ENCODE results near the gene ADO. TPM values are rescaled to one million over a fixed set of nuclear protein-coding genes. Genes with fewer than 3 reads are reported as not detected.

Gene ADO
- total and polyA plus RNA-seq, 2 of the 13 experiments (the other 11 are each of a cell fraction or from before 2014, with no cell fraction given) = 8.9 to 15.9 TPM

DNA sequence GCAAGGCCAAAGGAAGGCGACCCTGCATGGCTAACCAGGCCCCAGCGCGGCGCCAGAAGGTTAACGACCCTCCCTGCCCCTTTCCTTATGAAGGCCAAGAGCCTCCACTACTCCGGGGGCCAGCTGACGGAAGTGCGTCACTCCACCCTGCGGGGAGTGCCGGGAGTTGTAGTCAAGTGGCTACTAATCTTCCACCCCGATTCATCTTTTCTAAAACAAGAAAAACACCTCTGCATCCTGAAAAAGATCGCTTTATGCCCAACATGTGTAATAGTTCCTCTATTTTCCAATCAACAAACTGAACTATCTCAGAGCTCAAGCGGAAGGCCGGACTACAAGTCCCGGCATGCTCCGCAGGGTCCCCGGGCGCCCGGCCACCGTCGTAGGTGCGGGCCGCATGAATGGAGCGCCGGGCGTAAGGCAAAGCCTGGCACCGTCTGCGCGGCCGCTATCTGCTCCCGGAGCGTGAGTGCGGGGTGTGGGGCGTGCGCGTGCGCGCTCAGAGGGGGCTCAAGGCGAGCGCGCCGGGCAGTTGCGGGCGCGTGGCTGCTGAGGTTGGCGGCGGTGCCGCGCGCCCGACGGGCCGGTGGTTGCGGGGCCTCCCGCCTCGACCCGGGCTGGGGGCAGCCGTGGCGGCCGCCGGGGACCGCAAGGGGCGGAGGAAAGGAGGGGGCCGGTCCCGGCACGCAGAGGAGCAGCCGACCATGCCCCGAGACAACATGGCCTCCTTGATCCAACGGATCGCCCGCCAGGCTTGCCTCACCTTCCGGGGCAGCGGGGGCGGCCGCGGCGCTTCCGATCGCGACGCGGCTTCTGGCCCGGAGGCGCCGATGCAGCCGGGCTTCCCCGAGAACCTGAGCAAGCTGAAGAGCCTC is at the start of gene ADO (continued):
- TF ChIP-seq, protein P1, sequence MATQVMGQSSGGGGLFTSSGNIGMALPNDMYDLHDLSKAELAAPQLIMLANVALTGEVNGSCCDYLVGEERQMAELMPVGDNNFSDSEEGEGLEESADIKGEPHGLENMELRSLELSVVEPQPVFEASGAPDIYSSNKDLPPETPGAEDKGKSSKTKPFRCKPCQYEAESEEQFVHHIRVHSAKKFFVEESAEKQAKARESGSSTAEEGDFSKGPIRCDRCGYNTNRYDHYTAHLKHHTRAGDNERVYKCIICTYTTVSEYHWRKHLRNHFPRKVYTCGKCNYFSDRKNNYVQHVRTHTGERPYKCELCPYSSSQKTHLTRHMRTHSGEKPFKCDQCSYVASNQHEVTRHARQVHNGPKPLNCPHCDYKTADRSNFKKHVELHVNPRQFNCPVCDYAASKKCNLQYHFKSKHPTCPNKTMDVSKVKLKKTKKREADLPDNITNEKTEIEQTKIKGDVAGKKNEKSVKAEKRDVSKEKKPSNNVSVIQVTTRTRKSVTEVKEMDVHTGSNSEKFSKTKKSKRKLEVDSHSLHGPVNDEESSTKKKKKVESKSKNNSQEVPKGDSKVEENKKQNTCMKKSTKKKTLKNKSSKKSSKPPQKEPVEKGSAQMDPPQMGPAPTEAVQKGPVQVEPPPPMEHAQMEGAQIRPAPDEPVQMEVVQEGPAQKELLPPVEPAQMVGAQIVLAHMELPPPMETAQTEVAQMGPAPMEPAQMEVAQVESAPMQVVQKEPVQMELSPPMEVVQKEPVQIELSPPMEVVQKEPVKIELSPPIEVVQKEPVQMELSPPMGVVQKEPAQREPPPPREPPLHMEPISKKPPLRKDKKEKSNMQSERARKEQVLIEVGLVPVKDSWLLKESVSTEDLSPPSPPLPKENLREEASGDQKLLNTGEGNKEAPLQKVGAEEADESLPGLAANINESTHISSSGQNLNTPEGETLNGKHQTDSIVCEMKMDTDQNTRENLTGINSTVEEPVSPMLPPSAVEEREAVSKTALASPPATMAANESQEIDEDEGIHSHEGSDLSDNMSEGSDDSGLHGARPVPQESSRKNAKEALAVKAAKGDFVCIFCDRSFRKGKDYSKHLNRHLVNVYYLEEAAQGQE (IDR thresholded peaks at IDR 0.05; ENCODE audit: borderline replicate concordance in 1 of 2, low read depth in 1 of 2, low read length in 2 of 2) = peak in 1 of 2 experiments; percentile 10; a peak in 1 of 4 replicates
- TF ChIP-seq MED8 (CRISPR knock-in tag; IDR thresholded peaks at IDR 0.05; ENCODE audit: insufficient replicate concordance) (no peak), MTA1 (CRISPR knock-in tag; IDR thresholded peaks at IDR 0.05; ENCODE audit: borderline replicate concordance) (0 out of 2 replicates have a peak, but pooled peaks have one; percentile 1)
- TF ChIP-seq, protein P2, sequence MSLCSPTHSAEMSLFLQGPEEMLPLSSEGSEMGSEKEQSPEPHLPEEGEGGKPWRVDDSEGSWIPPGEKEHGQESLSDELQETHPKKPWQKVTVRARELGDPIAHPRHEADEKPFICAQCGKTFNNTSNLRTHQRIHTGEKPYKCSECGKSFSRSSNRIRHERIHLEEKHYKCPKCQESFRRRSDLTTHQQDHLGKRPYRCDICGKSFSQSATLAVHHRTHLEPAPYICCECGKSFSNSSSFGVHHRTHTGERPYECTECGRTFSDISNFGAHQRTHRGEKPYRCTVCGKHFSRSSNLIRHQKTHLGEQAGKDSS (CRISPR knock-in tag; IDR thresholded peaks at IDR 0.05; ENCODE audit: borderline replicate concordance, low read depth) = peak; percentile 11; the same call in 1 of the 2 replicates
- TF ChIP-seq, protein P3, sequence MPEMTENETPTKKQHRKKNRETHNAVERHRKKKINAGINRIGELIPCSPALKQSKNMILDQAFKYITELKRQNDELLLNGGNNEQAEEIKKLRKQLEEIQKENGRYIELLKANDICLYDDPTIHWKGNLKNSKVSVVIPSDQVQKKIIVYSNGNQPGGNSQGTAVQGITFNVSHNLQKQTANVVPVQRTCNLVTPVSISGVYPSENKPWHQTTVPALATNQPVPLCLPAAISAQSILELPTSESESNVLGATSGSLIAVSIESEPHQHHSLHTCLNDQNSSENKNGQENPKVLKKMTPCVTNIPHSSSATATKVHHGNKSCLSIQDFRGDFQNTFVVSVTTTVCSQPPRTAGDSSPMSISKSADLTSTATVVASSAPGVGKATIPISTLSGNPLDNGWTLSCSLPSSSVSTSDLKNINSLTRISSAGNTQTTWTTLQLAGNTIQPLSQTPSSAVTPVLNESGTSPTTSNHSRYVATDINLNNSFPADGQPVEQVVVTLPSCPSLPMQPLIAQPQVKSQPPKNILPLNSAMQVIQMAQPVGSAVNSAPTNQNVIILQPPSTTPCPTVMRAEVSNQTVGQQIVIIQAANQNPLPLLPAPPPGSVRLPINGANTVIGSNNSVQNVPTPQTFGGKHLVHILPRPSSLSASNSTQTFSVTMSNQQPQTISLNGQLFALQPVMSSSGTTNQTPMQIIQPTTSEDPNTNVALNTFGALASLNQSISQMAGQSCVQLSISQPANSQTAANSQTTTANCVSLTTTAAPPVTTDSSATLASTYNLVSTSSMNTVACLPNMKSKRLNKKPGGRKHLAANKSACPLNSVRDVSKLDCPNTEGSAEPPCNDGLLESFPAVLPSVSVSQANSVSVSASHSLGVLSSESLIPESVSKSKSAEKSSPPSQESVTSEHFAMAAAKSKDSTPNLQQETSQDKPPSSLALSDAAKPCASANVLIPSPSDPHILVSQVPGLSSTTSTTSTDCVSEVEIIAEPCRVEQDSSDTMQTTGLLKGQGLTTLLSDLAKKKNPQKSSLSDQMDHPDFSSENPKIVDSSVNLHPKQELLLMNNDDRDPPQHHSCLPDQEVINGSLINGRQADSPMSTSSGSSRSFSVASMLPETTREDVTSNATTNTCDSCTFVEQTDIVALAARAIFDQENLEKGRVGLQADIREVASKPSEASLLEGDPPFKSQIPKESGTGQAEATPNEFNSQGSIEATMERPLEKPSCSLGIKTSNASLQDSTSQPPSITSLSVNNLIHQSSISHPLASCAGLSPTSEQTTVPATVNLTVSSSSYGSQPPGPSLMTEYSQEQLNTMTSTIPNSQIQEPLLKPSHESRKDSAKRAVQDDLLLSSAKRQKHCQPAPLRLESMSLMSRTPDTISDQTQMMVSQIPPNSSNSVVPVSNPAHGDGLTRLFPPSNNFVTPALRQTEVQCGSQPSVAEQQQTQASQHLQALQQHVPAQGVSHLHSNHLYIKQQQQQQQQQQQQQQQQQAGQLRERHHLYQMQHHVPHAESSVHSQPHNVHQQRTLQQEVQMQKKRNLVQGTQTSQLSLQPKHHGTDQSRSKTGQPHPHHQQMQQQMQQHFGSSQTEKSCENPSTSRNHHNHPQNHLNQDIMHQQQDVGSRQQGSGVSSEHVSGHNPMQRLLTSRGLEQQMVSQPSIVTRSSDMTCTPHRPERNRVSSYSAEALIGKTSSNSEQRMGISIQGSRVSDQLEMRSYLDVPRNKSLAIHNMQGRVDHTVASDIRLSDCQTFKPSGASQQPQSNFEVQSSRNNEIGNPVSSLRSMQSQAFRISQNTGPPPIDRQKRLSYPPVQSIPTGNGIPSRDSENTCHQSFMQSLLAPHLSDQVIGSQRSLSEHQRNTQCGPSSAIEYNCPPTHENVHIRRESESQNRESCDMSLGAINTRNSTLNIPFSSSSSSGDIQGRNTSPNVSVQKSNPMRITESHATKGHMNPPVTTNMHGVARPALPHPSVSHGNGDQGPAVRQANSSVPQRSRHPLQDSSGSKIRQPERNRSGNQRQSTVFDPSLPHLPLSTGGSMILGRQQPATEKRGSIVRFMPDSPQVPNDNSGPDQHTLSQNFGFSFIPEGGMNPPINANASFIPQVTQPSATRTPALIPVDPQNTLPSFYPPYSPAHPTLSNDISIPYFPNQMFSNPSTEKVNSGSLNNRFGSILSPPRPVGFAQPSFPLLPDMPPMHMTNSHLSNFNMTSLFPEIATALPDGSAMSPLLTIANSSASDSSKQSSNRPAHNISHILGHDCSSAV (CRISPR knock-in tag; IDR thresholded peaks at IDR 0.05; ENCODE audit: borderline replicate concordance) = 0 out of 2 replicates have a peak, but pooled peaks have one; percentile 40
- TF ChIP-seq, protein P4, sequence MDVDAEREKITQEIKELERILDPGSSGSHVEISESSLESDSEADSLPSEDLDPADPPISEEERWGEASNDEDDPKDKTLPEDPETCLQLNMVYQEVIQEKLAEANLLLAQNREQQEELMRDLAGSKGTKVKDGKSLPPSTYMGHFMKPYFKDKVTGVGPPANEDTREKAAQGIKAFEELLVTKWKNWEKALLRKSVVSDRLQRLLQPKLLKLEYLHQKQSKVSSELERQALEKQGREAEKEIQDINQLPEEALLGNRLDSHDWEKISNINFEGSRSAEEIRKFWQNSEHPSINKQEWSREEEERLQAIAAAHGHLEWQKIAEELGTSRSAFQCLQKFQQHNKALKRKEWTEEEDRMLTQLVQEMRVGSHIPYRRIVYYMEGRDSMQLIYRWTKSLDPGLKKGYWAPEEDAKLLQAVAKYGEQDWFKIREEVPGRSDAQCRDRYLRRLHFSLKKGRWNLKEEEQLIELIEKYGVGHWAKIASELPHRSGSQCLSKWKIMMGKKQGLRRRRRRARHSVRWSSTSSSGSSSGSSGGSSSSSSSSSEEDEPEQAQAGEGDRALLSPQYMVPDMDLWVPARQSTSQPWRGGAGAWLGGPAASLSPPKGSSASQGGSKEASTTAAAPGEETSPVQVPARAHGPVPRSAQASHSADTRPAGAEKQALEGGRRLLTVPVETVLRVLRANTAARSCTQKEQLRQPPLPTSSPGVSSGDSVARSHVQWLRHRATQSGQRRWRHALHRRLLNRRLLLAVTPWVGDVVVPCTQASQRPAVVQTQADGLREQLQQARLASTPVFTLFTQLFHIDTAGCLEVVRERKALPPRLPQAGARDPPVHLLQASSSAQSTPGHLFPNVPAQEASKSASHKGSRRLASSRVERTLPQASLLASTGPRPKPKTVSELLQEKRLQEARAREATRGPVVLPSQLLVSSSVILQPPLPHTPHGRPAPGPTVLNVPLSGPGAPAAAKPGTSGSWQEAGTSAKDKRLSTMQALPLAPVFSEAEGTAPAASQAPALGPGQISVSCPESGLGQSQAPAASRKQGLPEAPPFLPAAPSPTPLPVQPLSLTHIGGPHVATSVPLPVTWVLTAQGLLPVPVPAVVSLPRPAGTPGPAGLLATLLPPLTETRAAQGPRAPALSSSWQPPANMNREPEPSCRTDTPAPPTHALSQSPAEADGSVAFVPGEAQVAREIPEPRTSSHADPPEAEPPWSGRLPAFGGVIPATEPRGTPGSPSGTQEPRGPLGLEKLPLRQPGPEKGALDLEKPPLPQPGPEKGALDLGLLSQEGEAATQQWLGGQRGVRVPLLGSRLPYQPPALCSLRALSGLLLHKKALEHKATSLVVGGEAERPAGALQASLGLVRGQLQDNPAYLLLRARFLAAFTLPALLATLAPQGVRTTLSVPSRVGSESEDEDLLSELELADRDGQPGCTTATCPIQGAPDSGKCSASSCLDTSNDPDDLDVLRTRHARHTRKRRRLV (CRISPR knock-in tag; IDR thresholded peaks at IDR 0.05) = no peak
